Endothelial cell of umbilical vein (primary cell): Measurements from ENCODE around the gene S100A14. TPM values are rescaled to one million over a fixed set of nuclear protein-coding genes. Genes with fewer than 3 reads are reported as not detected.

Source experiments
- BruUV-seq: library from RNA; stranded (reverse); fragments of 400-500 nt; replicated peaks from 2 replicates; lab custom pipeline; 2021; lab: Mats Ljungman, UMichigan
- CTCF ChIA-PET: fragments of 300-600, 350-600 bp; sonication (Branson Sonifier 250); formaldehyde crosslinking; loops from one replicate; lab custom pipeline; 2021; ENCODE audit warnings: antibody characterized with exemption, inconsistent platforms; lab: Charles Lee
- POLR2A ChIA-PET: fragments of 300-600, 350-600 bp; sonication (Branson Sonifier 250); formaldehyde crosslinking; loops from one replicate; lab custom pipeline; 2021; ENCODE audit warnings: antibody characterized with exemption, inconsistent platforms; lab: Charles Lee
- DNase-seq: peaks from one replicate; pipeline ENCODE4 v3.0.0-alpha.2; 2011; ENCODE audit warnings: low read depth, low spot score
- FAIRE-seq: peaks from 2 replicates; lab custom pipeline; 2011; peaks lifted over from hg19 to GRCh38; lab: Jason Lieb, UNC
- H2AFZ ChIP-seq: 2 replicates; pipeline ENCODE4 v1.6.0; 2012; ENCODE audit warnings: low read depth, low read length, control low read depth, inconsistent platforms
- H3K27ac ChIP-seq: 2 replicates; pipeline ENCODE4 v1.5.1; 2011; ENCODE audit warnings: low read depth, mild to moderate bottlenecking, control low read depth, low read length, moderate library complexity; ENCODE audit not compliant: insufficient read depth
- H3K27me3 ChIP-seq, 2 experiments: 2 replicates each; pipeline versions ENCODE4 v1.6.0 to v1.6.1; 2011; ENCODE audit warnings: low read length in 2 of 2, mixed read lengths in 1 of 2; ENCODE audit not compliant: control insufficient read depth in 2 of 2, insufficient read depth in 2 of 2
- H3K36me3 ChIP-seq, 2 experiments: 2 replicates in 1 of 2; 3 replicates in 1 of 2; pipeline ENCODE4 v1.5.1; 2011; ENCODE audit warnings: low read length in 2 of 2, mild to moderate bottlenecking in 1 of 2, moderate library complexity in 1 of 2; ENCODE audit not compliant: control insufficient read depth in 2 of 2, insufficient read depth in 2 of 2; ENCODE audit errors: extremely low read depth in 1 of 2
- H3K4me1 ChIP-seq: 3 replicates; pipeline ENCODE4 v1.5.1; 2011; ENCODE audit warnings: mild to moderate bottlenecking, low read length; ENCODE audit not compliant: control insufficient read depth, insufficient read depth; ENCODE audit errors: extremely low read depth
- H3K4me2 ChIP-seq: 2 replicates; pipeline ENCODE4 v1.6.1; 2011; ENCODE audit warnings: low read length, control low read depth, mixed read lengths; ENCODE audit not compliant: insufficient read depth
- H3K4me3 ChIP-seq, 3 experiments: fragments of 200-600 bp in 1 of 3; sonication (generic), shearing (Covaris generic) in 1 of 3; replicated peaks in 1 of 3; 2 replicates each; pipeline ENCODE4 v1.5.1; 2011 to 2016; ENCODE audit warnings: control low read depth in 3 of 3, low read length in 3 of 3, mild to moderate bottlenecking in 2 of 3, inconsistent platforms in 1 of 3, low read depth in 1 of 3, moderate library complexity in 1 of 3; ENCODE audit not compliant: insufficient read depth in 1 of 3
- H3K79me2 ChIP-seq: 2 replicates; pipeline ENCODE4 v1.6.0; 2012; ENCODE audit warnings: low read length, inconsistent platforms; ENCODE audit not compliant: control insufficient read depth, insufficient read depth
- H3K9ac ChIP-seq: replicated peaks from 2 replicates; pipeline ENCODE3; 2011; ENCODE audit warnings: low read length, control low read depth; ENCODE audit not compliant: insufficient read depth; ENCODE audit errors: extremely low read depth
- H3K9me1 ChIP-seq: replicated peaks from 3 replicates; pipeline ENCODE4 v1.6.0; 2011; ENCODE audit warnings: mild to moderate bottlenecking, low read length; ENCODE audit not compliant: control insufficient read depth, insufficient read depth; ENCODE audit errors: extremely low read depth
- H3K9me3 ChIP-seq: replicated peaks from 2 replicates; pipeline ENCODE4 v1.5.1; 2012; ENCODE audit warnings: low read length, inconsistent platforms; ENCODE audit not compliant: control insufficient read depth, insufficient read depth
- H4K20me1 ChIP-seq: replicated peaks from 2 replicates; pipeline ENCODE3; 2011; ENCODE audit warnings: mild to moderate bottlenecking, low read length; ENCODE audit not compliant: control insufficient read depth, insufficient read depth; ENCODE audit errors: extremely low read depth
- CTCF ChIP-seq, 2 donors: IDR thresholded peaks; 1 replicate in 1 of 2; 2 replicates in 1 of 2; pipeline ENCODE4 v1.5.1; 2011; ENCODE audit warnings: low read length in 2 of 2, mild to moderate bottlenecking in 2 of 2, moderate library complexity in 2 of 2, control low read depth in 1 of 2, inconsistent platforms in 1 of 2, low read depth in 1 of 2; ENCODE audit not compliant: insufficient read depth in 1 of 2; ENCODE audit errors: extremely low read depth in 1 of 2
- EZH2 ChIP-seq: IDR thresholded peaks from 2 replicates; pipeline ENCODE4 v1.6.1; 2012; ENCODE audit warnings: borderline replicate concordance, low read depth, mild to moderate bottlenecking, moderate library complexity, low read length, inconsistent platforms; ENCODE audit not compliant: severe bottlenecking
- FOS ChIP-seq: IDR thresholded peaks from 2 replicates; pipeline ENCODE4 v1.6.1; 2011; ENCODE audit warnings: mild to moderate bottlenecking, low read length, moderate library complexity, borderline replicate concordance; ENCODE audit not compliant: insufficient read depth
- GATA2 ChIP-seq: IDR thresholded peaks from 2 replicates; pipeline ENCODE4 v1.7.0; 2011; ENCODE audit warnings: low read depth, mild to moderate bottlenecking, moderate library complexity, mixed read lengths, low read length; ENCODE audit not compliant: insufficient read length, insufficient read depth
- JUN ChIP-seq: IDR thresholded peaks from 2 replicates; pipeline ENCODE4 v1.6.1; 2011; ENCODE audit warnings: borderline replicate concordance, low read depth; ENCODE audit not compliant: insufficient read length, insufficient read depth
- MYC ChIP-seq: IDR thresholded peaks from one replicate; pipeline ENCODE4 v1.6.1; 2011; ENCODE audit warnings: mild to moderate bottlenecking, low read depth, low read length
- POLR2A ChIP-seq: IDR thresholded peaks from 2 replicates; pipeline ENCODE4 v1.6.1; 2012; ENCODE audit warnings: low read depth, mild to moderate bottlenecking, control low read depth, low read length
- POLR2AphosphoS5 ChIP-seq: IDR thresholded peaks from 2 replicates; pipeline ENCODE4 v1.6.1; 2012; ENCODE audit warnings: low read depth, mild to moderate bottlenecking, control low read depth, low read length, moderate library complexity; ENCODE audit not compliant: insufficient read depth
- dilution Hi-C: fragments of 300-500 bp; cut with MboI; formaldehyde crosslinking; loops from one replicate; pipeline ENCODE4 v1.15.0; 2019; ENCODE audit warnings: low sequenced_read_pairs; ENCODE audit not compliant: extremely low pct_ligation_motif_present
- intact Hi-C: fragments of 100-400 bp; cut with micrococcal nuclease; formaldehyde crosslinking; loops from one replicate; pipeline ENCODE4 v1.10.0; 2022
- polyA plus RNA-seq, 4 experiments: library from polyadenylated mRNA; depleted of rRNA in 3 of 4; stranded (reverse) in 3 of 4; unstranded in 1 of 4; fragments of >200 nt; gene quantifications; 2 replicates each; pipeline versions ENCODE4 v1.2.1 to v1.2.3, GENCODE V29; 2011 to 2012; ENCODE audit warnings: missing spikeins in 1 of 4
- total RNA-seq: library from RNA; stranded (reverse); gene quantifications from 2 replicates; pipeline ENCODE4 v1.2.3, GENCODE V29; 2021
- TF ChIP-seq, protein P1 (sequence below): IDR thresholded peaks from 2 replicates; pipeline ENCODE4 v1.6.1; 2011; ENCODE audit not compliant: insufficient read depth, insufficient read length

Gene S100A14
- total and polyA plus RNA-seq, 2 donors (not counting 3 experiments of a cell fraction or from before 2014, with no cell fraction given): 0.10 TPM; not detected in 1

DNA sequence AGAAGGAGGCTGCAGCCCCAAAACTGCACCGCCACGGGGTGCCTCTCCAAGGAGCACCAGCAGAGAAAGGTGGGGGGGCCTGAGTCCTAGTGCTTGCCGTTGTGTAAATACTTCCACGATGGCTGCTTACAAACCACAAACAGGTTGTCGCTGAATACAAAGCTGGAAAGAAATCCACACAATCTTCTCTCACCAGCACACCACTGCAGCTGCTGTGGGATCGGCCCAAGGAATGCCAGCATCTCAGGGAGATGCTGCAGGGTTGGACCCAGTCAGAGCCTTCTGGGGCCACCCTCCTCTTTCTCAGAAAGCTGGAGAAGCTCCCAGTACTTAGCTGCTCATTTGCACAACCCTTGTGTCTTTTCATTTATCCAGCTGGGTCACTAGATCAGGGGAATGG lies 3.0 kb upstream of the S100A14 start:
- TF ChIP-seq CTCF (IDR thresholded peaks at IDR 0.05; ENCODE audit: extremely low read depth in 1 of 2, insufficient read depth in 1 of 2, low read depth in 1 of 2, low read length in 2 of 2): no peak
- Histone ChIP-seq H3K9me3 (no peaks in the 10 kb centered on the region), H3K4me1 (no peaks in the 10 kb centered on the region), H3K4me2 (no peak overlapping the region), H4K20me1 (no peaks in the 10 kb centered on the region), H3K27ac (no peak overlapping the region), H3K9ac (no peak overlapping the region), H2AFZ (no peak overlapping the region), H3K27me3 (no peaks in the 10 kb centered on the region), H3K79me2 (peaks cover 6% of the 10 kb centered on the region), H3K9me1 (no peaks in the 10 kb centered on the region), H3K4me3 (no peak overlapping the region), H3K36me3 (peaks cover 0 to 6% of the 10 kb centered on the region in 2 experiments)
- POLR2A ChIA-PET: interaction anchor here (0.9 to 4.9 kb wide), 2 partner anchors 8 to 11 kb away, joined by 3 to 27 read pairs; partner anchors contain the start of gene S100A13
- BruUV-seq: no TSS peak
- dilution Hi-C loops (no loop called here), intact Hi-C loops (no loop called here)
- DNase-seq (no peak), FAIRE-seq (no peak)
- CTCF ChIA-PET: interaction anchor here (0.6 to 6.0 kb wide), 8 partner anchors 8 to 109 kb away, joined by 3 to 121 read pairs (median 6); partner anchors contain the start of genes S100A1 and S100A13

DNA sequence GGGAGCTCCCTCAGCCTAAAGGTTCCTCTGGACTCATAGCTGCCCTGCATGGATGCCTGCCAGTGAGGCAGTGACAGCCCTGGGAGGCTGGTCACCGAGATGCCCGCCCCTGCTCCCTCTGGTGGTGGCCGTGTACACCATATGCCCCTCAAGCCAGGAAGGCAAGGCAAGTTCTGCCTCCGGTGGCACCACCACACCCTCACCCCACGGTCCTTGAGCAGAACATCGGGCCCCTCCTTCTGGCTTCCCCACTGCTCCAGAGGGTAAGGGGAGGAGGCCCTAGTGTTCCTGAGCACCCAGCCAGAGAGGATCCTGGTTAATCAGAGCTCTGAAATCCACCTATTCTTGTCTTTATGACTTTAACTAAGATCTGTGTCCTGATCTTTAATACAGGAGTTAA lies 1.5 kb upstream of the S100A14 start:
- ChIA-PET POLR2A (interaction anchor here (0.5 to 4.9 kb wide), 4 partner anchors 9 to 45 kb away, joined by 3 to 27 read pairs (median 4); partner anchors contain the start of gene S100A13), CTCF (interaction anchor here (0.5 to 6.0 kb wide), 14 partner anchors 10 to 107 kb away, joined by 3 to 121 read pairs (median 6); partner anchors contain the start of genes CHTOP, S100A1, S100A13 and S100A6)
- Histone ChIP-seq H3K27me3 (no peaks in the 10 kb centered on the region), H3K27ac (no peak overlapping the region), H3K4me2 (no peak overlapping the region), H3K4me3 (no peak overlapping the region), H3K4me1 (no peaks in the 10 kb centered on the region), H3K9ac (no peak overlapping the region), H3K9me1 (no peaks in the 10 kb centered on the region), H3K79me2 (peaks cover 4% of the 10 kb centered on the region), H4K20me1 (no peaks in the 10 kb centered on the region), H3K9me3 (no peaks in the 10 kb centered on the region), H2AFZ (no peak overlapping the region), H3K36me3 (peaks cover 0 to 6% of the 10 kb centered on the region in 2 experiments)
- peak; percentile 79 for FAIRE-seq
- intact Hi-C loops: no loop called here
- TF ChIP-seq EZH2: no peak
- no peak for TF ChIP-seq FOS
- TF ChIP-seq MYC: peak; percentile 57
- TF ChIP-seq, protein P1, sequence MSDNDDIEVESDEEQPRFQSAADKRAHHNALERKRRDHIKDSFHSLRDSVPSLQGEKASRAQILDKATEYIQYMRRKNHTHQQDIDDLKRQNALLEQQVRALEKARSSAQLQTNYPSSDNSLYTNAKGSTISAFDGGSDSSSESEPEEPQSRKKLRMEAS: no peak
- no peak for TF ChIP-seq JUN
- TF ChIP-seq CTCF (IDR thresholded peaks at IDR 0.05; ENCODE audit: extremely low read depth in 1 of 2, insufficient read depth in 1 of 2, low read depth in 1 of 2, low read length in 2 of 2): peak; percentile 65 to 75
- peak; percentile 55 for TF ChIP-seq POLR2A
- no peak for TF ChIP-seq POLR2AphosphoS5
- TF ChIP-seq GATA2: no peak
- peak; percentile 57 for DNase-seq
- no TSS peak for BruUV-seq
- dilution Hi-C loops: no loop called here
